ENCODE data around the gene ZNF423. TPM values are rescaled to one million over a fixed set of nuclear protein-coding genes. Genes with fewer than 3 reads are reported as not detected.

Gene ZNF423
- total RNA-seq, 1 donor from 2014 or later = 11.0 TPM

- DNase-seq (ENCODE audit: low spot score) = no peak
Measured at GRCh38 chr16:49602201-49602975, 253.5 kb downstream of the ZNF423 start.

DNA sequence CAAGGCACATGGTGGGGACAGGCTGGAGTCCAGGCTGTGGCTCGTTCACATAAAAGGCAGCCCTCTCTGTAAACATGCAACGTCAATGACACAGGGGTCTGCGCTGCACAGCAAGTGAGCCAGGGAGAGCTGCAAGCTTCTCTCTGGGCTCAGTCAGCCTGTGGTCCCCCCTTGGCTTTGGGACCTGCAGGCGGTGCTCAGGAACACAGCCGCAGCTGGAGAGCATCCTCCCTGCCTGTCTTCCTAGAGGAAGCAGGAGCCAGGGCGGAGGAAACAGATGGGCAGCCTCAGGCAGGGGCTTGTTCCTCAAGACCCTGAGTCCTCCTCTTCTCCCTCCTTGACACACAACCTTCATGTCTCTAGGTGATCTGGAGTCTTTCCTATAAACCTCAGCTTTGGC, 254.3 kb downstream of the ZNF423 start:
- DNase-seq (ENCODE audit: low spot score) = no peak

DNA sequence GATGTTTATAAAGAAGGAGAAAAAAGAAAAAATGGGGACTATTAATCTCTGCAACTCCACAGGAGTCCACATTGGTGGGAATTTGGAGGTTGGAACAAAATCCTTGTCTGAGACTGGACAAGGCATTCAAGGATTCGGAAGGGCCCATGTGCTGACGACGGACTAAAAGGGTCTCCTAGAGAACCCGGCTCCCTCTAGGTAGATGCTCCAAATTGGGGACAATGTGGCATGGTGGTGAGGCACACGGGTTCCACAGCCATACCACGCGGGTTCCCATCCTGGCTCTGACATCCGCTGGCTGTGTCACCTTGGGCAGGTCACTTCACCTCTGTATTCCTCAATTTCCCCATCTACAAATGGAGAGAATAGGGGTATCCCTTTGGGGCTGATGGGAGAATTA, 254.9 kb downstream of the ZNF423 start:
- no peak for DNase-seq (ENCODE audit: low spot score)

DNA sequence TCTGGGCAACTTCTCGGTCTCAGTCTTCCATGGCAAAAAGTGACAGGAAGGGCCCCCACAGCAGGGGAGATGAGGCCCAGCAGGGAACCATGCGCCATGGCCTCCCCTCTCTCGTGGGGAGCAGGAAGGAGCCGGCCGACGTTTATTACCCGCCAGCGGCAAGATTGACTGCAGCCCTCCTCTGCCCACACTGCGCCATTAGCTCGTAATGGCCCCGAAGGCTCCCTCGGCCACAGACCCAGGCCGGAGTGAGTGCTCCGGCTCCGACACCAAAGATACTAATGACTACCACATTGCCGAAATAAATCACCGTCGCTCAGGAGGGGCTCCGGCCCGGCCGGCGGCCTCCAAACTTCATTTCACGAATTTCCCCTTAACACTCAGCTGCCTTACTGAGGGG, 255.4 kb downstream of the ZNF423 start:
- no peak for DNase-seq (ENCODE audit: low spot score)

DNA sequence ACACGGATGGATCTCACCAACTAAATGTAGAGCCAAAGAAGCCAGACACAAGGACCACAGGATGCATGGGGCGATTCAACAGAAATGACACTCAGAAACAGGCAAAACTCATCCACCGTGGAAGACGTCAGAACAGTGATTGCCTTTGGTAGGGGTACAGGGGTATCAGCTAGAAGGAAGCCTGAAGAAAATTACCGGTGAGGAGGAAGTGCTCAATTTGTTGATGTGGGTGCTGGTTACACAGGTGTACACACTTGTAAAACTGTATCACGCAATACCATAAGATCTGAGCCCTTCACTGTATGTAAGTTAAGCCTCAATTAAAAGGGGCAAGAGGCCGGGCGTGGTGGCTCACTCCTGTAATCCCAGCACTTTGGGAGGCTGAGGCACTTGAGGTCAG, 256.2 kb downstream of the ZNF423 start:
- DNase-seq (ENCODE audit: low spot score) = no peak

DNA sequence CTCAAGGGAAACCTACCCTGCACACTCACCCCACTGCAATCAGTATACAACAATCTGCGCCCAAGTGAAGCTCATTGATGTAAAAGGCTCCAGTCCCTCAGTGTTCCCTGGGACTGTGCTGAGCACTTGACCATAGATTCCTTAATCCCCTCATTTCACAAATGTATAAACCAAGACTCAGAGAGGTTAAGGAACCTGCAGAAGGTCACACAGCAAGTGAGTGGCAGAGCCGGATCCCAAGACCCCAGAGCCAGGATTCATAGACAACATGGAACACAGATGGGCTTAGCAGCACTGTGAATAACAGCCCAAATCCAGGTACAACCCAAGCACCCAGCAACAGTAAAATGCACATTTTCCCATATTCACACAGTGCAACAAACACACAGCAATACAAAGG, 256.6 kb downstream of the ZNF423 start:
- no peak for DNase-seq (ENCODE audit: low spot score)

DNA sequence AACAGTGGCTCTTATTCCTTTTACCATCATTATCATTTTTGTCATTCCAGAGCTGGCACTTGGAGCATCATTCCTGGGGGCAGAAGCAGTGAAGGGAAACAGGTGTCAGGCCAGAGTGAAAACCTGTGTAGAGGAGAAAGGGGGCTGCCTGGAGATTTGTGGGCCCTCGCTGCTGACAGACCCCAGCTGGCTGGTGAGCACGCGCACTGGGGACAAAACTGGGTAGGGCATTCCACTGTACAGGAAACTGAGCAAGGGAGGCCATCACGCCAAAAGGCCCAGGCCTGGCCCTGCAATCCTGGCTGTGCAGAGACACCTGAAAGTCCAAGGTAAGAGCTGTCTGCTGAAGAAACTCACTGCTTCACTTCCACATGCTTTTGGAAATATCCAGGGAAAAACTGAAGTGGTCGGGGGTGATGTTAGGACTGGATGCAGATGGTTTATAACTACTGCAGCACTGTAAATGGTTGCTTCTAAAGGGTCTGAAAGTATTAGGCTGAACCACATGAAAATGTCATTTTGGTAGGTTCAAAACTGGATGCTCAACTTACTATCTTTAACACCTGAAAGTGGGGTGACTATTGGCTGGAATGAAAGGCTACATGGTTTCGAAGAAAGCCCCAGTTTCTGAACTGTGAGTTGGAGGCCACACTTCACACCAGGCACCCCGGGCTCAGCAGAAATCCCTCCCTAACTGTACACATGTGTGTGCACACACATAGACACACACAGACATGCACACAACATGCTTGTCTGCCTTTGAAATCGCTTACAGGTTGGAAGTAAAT, 257.3 kb downstream of the ZNF423 start:
- no peak for DNase-seq (ENCODE audit: low spot score)

DNA sequence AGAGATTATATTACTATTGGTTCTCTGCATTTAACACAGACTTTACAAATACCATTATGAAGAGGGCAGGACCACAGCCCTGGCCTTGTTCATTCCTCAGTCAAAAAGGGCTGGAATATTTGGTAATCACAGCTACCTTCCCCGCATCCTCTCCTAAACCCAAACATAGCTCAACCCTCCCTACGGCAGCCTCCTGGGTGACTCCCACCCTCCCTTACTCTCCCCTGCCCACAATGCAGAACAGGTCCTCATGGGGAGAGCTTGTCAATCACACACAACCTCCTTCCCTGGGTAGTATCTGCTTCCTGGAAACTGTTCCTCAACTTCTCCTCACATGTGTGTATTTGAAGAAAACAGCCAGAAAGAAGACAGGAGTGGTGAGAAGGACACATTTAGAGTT, 258.1 kb downstream of the ZNF423 start:
- DNase-seq (ENCODE audit: low spot score) = no peak

DNA sequence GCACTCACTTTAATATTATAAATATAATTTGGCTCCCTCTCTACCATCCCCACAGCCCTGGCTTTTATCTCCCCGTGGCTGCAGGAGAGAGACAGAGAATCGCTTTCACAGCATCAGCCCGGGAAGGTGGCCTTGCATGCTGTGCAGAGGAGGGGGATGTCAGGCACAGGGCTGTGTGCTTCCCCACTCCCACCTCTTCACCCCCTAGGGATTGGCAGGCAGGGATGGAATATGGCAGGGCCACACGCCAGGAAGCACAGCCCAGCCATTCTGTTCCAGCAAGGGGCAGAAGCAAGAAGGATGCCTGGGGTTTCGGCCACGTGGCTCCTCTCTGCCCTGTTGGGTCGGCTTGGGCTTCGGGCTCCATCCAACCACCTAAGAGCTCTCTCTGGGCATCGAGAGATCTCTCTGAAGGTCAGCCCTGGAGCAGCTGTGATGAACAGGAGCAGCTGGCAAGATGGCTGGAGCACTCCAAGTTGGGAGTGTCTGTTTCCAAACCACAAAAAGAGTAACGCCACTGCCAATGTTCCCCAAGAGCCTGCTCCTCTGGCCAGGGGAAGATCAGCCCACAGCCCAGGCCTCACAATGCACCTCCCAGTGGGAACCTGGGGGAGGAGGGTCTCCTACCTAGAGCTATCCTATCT, 259.1 kb downstream of the ZNF423 start:
- DNase-seq (ENCODE audit: low spot score) = no peak

DNA sequence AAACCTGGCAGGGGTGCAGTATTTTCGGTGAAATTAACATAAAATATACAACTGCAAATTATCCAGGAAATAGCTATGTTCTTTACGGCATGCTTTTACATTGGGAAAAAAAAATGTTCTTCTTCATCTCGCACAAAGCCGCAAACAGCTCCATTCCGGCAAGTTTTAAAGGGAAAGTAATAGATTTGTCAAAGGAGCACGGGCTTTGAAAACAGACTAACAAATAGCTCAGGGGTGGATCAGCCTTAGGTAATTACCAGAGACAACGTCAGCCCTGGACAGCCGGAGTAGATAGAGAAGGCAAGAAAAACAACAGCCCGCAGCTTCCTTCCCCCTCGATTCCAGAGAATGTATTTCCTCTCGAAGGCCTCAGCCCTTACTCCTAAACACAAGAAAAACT, 259.8 kb downstream of the ZNF423 start:
- no peak for DNase-seq (ENCODE audit: low spot score)

- DNase-seq (ENCODE audit: low spot score) = no peak
Measured at GRCh38 chr16:49594685-49595498, 261.0 kb downstream of the ZNF423 start.

DNA sequence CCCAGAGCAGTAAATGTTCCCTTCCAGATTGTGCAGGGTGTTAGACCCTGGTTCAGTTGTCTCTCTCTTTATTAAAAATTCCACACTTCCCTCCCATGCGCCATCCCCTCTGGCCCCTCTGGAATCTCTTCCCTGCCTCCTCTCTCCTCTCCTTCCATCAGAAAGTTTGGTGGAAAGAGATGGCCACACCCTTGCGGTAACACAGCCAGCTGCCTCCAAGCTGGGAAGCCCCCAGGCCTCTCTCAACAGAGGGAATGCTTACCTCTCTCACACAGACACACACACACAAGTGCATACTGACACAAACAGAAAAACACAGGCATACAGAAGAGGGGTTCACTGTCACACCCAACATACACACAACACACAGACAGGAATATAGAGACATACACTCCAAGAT, 261.8 kb downstream of the ZNF423 start:
- DNase-seq (ENCODE audit: low spot score) = no peak

DNA sequence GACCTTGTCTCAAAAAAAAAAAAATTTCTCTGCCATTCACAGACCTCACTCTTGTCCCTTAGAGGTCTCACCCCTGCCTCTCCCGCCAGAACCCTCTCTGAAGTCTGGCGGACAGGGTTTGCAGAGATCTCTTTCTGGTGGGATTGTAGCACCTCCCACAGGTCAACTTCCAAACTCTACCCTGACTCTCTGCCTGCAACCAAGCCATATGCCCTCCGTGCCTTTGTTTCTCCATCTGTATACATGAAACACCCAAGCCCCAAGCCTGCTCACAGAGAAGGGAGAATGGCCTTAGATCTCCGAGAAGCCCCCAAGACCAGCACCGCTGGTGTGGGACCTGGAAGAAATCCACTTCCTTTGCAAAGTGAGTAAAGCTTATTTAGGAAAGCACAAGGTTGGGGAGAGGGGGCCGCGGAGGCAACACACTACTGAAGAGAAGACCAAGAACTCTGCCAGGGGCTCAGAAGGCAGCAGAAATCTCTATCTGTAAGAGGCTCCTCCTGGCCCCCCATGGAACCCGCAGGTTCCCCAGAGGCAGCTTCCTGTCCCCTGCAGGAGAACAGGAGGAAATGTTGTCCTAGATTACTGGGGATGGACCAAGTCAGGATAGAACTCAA, 262.4 kb downstream of the ZNF423 start:
- no peak for DNase-seq (ENCODE audit: low spot score)

- DNase-seq (ENCODE audit: low spot score) = no peak
Measured at GRCh38 chr16:49592546-49593423, 263.1 kb downstream of the ZNF423 start.

DNA sequence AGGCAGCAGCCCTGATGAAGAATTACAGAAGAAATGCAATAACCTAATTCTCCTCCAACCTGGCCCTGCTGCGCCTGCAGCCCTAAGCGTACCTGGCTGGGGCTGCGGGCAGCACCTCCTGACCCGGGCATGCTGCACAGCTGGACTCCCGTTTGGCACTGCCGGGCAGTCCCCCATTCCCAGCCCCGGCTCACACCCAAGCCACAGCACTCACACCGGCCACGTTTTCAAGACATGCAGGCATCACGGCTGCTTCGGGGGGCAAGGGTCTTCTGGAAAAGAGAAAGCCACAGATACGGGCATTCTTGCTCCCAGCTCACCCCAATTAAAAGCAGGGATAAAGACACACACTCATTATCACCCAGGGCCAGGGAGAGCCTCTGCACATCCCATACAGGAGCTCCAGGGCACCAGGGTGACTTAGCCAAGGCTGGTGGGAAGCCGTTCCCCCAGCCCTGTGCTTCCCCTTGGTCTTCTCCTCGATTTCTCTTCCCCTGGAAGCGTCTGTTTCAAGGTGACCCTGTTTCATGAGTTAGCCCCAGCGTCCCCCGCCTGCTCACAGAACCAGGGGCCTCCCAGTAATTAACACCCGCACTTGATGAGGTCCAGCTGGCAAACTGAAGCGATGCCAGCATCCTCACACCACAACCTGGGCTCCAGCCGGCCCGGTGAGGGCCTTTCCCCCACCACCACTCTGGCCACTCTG, 265.6 kb downstream of the ZNF423 start:
- DNase-seq (ENCODE audit: low spot score) = no peak

DNA sequence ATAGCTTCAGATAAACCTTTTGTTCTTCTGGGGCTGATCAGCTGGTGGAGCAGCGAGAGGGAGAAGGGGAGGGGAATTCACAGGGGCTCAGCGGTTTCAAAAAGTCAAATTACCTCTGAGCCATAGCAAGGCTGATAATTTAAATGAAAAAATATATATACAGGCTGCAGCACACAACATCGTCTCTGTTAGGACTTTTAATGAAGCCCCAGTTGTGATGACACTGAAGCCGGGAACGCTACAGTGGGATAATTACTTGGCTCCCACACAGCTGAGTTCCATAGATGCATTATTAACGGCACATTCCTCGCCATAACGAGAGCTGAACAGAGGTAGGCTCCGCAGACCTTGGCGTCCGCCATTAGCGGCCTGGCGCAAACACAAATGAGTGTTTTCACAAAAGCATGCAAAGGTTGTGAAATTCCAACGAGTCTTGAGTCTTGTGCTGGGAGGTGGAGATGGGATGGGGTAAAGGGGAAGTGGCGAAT, 266.3 kb downstream of the ZNF423 start:
- DNase-seq (ENCODE audit: low spot score) = no peak

GRCh38 chr16:49588729-49589384, 267.1 kb downstream of the ZNF423 start:
- DNase-seq (ENCODE audit: low spot score) = no peak

GRCh38 chr16:49588026-49588425, 267.9 kb downstream of the ZNF423 start:
- no peak for DNase-seq (ENCODE audit: low spot score)

DNA sequence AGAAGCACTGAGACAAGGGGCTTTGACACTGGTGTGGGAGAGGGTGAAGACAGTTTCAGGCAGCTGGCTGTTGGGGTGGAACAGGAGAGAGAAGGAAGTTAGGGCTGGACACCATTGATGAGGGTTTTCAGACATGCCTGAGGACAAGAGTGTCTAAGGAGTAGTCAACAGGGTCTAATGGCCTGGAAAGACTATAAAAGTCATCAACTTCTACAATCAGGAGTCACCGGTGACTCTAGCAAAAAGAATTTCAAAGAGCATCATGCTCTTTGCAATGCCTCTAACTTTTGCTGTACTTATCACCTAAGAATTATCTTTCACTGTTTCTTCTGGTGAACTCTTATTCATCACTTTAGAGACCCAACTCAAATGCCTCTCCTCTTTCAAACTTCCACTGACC, 268.4 kb downstream of the ZNF423 start:
- no peak for DNase-seq (ENCODE audit: low spot score)
